Body of pancreas (tissue), 4 donors: ENCODE data around the gene TRPM5. TPM values are rescaled to one million over a fixed set of nuclear protein-coding genes. Genes with fewer than 3 reads are reported as not detected.

Experiments
- ATAC-seq: fragments of 150-250 bp; one replicate; pipeline ENCODE4 v1.9.1; 2016
- DNase-seq, 4 donors: peaks; one replicate each; pipeline ENCODE4 v3.0.0-alpha.2; 2019
- H3K27ac ChIP-seq, 4 donors: fragments of 200-600 bp; sonication (generic); 1 replicate in 3 of 4; 2 replicates in 1 of 4; pipeline versions ENCODE4 v1.5.1 to v1.6.1; 2016 to 2019; ENCODE audit warnings: mild to moderate bottlenecking in 1 of 4, mixed read lengths in 1 of 4, moderate library complexity in 1 of 4
- H3K27me3 ChIP-seq, 2 donors: fragments of 200-600 bp; sonication (generic); one replicate each; pipeline ENCODE4 v1.6.0; 2016; ENCODE audit warnings: mild to moderate bottlenecking in 1 of 2
- H3K36me3 ChIP-seq, 2 donors: fragments of 200-600 bp; sonication (generic); replicated peaks in 1 of 2; 2 replicates each; pipeline ENCODE4 v1.5.1; 2016; ENCODE audit warnings: low read depth in 2 of 2; ENCODE audit not compliant: insufficient read depth in 1 of 2
- H3K4me1 ChIP-seq: fragments of 200-600 bp; sonication (generic); one replicate; pipeline ENCODE4 v1.6.0; 2016
- H3K4me3 ChIP-seq, 2 donors: fragments of 200-600 bp; sonication (generic); 1 replicate in 1 of 2; 2 replicates in 1 of 2; pipeline ENCODE4 v1.5.1; 2016 to 2019
- H3K9me3 ChIP-seq, 3 donors: fragments of 200-600 bp; sonication (generic); 1 replicate in 2 of 3; 2 replicates in 1 of 3; pipeline ENCODE4 v1.5.1; 2016
- CTCF ChIP-seq, 7 experiments: fragments of 450-650 bp in 4 of 7; fragments of 200-600 bp in 3 of 7; sonication (generic) in 3 of 7; IDR thresholded peaks; one replicate each; pipeline ENCODE4 v1.5.1; 2016 to 2019; ENCODE audit warnings: antibody characterized with exemption in 7 of 7
- POLR2A ChIP-seq, 3 donors: fragments of 450-650 bp; IDR thresholded peaks; one replicate each; pipeline ENCODE4 v1.6.1; 2016; ENCODE audit warnings: antibody characterized with exemption in 3 of 3, mild to moderate bottlenecking in 2 of 3
- WGBS, 2 donors: methylation state at CpG; one replicate each; pipeline ENCODE4 v1.1.5; 2017; 5-methylcytosine and 5-hydroxymethylcytosine counted together
- intact Hi-C: fragments of 100-400 bp; cut with DNase I; formaldehyde crosslinking; loops from one replicate; pipeline ENCODE4 v1.15.1; 2023
- total RNA-seq, 2 donors: library from RNA; depleted of rRNA; stranded (reverse); fragments of >200 nt; gene quantifications; one replicate each; pipeline ENCODE4 v1.1.0, GENCODE V29; 2016

TRPM5 gene
- total RNA-seq, 2 donors from 2014 or later = under 0.01 to 2.6 TPM

- intact Hi-C loops = no loop called here
- DNase-seq = peak in 1 of 4 donors; percentile 38
- TF ChIP-seq CTCF (IDR thresholded peaks at IDR 0.05) = no peak
- TF ChIP-seq POLR2A (IDR thresholded peaks at IDR 0.05) = no peak
- 64 to 88% methylated on average over 7 of the region's 15 CpGs for WGBS, 2 donors
- no peaks in the 10 kb centered on the region for H3K9me3 ChIP-seq
- no peak overlapping the region for H3K4me3 ChIP-seq
- no peaks in the 10 kb centered on the region for H3K36me3 ChIP-seq
- H3K4me1 ChIP-seq = peaks cover 70% of the 10 kb centered on the region
- ATAC-seq = no peak
- H3K27ac ChIP-seq = peak overlapping the region; percentile 91 to 100 (median 99)
- no peaks in the 10 kb centered on the region for H3K27me3 ChIP-seq
Measured at GRCh38 chr11:2460540-2461252, 16.4 kb upstream of the TRPM5 start.

GRCh38 chr11:2459796-2460531, 15.7 kb upstream of the TRPM5 start:
- DNase-seq (peak; percentile 49 to 77 (median 68)), ATAC-seq (peak; percentile 5)
- intact Hi-C loops = no loop called here
- H3K4me3 ChIP-seq = no peak overlapping the region
- 68 to 69% methylated on average over 6 to 13 of the region's 13 CpGs for WGBS, 2 donors
- no peaks in the 10 kb centered on the region for H3K36me3 ChIP-seq
- H3K27me3 ChIP-seq = no peaks in the 10 kb centered on the region
- peaks cover 63% of the 10 kb centered on the region for H3K4me1 ChIP-seq
- no peaks in the 10 kb centered on the region for H3K9me3 ChIP-seq
- TF ChIP-seq POLR2A (IDR thresholded peaks at IDR 0.05) (no peak), CTCF (IDR thresholded peaks at IDR 0.05) (peak in 1 of 7 experiments; percentile 13)
- H3K27ac ChIP-seq = peak overlapping the region; percentile 91 to 100 (median 99)

- Histone ChIP-seq H3K27me3 (no peaks in the 10 kb centered on the region), H3K4me1 (peaks cover 55% of the 10 kb centered on the region), H3K27ac (peak overlapping the region; percentile 91 to 100 (median 99)), H3K9me3 (no peaks in the 10 kb centered on the region), H3K4me3 (no peak overlapping the region), H3K36me3 (no peaks in the 10 kb centered on the region)
- intact Hi-C loops = no loop called here
- WGBS, 2 donors = 64 to 97% methylated on average over 6 to 20 of the region's 20 CpGs
- no peak for ATAC-seq
- DNase-seq = peak in 3 of 4 donors; percentile 16 to 57 (median 43)
- TF ChIP-seq CTCF (IDR thresholded peaks at IDR 0.05) (no peak), POLR2A (IDR thresholded peaks at IDR 0.05) (no peak)
Measured at GRCh38 chr11:2459016-2459725, 14.9 kb upstream of the TRPM5 start.

GRCh38 chr11:2458321-2458720, 14.0 kb upstream of the TRPM5 start:
- Histone ChIP-seq H3K36me3 (no peaks in the 10 kb centered on the region), H3K4me1 (peaks cover 46% of the 10 kb centered on the region), H3K4me3 (no peak overlapping the region), H3K9me3 (no peaks in the 10 kb centered on the region), H3K27ac (no peak overlapping the region), H3K27me3 (no peaks in the 10 kb centered on the region)
- WGBS, 2 donors = 89 to 100% methylated on average over 3 to 13 of the region's 13 CpGs
- ATAC-seq (no peak), DNase-seq (no peak)
- intact Hi-C loops = no loop called here
- no peak for TF ChIP-seq POLR2A (IDR thresholded peaks at IDR 0.05)
- no peak for TF ChIP-seq CTCF (IDR thresholded peaks at IDR 0.05)
